ENCODE data around the gene MDK.

DNA sequence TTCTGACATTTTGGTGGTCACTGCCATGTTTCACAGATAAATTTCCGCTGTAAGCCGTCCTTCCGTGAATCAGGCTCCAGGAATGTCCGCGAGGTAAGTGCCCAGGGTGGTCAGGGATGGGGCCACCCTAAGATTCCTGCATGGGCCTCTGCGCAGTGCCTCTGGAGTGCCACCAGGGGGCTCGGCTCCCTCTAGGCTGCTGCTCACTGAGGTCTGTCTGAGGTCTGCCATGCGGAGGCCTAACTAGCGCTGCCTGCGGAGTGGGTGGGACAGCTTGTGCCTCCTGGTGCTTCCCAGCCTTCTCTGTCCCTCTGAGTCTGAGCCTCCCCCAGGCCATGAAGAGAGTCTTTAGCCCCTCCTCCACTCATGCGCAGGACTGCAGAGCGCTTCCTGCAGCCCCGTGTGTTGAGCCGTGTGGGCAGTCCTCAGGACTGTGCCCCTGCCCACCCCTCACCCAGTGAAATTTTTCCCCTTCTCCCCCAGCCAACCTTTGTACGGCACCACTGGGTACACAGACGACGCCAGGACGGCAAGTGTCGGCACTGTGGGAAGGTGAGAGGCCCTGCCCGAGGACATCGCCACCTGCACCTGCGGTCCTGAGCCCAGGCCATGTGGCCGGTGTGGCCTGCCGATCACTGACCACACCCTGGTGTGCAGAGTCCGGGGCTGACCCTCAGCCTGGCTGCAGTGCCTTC lies 11.9 kb upstream of the MDK start:
- TF ChIP-seq GABPA (IDR thresholded peaks at IDR 0.05 in 1 of 2, conservative IDR thresholded peaks at IDR 0.05 in 1 of 2): no peak
- TF ChIP-seq YY1 (IDR thresholded peaks at IDR 0.05): no peak
- TF ChIP-seq, protein P1, sequence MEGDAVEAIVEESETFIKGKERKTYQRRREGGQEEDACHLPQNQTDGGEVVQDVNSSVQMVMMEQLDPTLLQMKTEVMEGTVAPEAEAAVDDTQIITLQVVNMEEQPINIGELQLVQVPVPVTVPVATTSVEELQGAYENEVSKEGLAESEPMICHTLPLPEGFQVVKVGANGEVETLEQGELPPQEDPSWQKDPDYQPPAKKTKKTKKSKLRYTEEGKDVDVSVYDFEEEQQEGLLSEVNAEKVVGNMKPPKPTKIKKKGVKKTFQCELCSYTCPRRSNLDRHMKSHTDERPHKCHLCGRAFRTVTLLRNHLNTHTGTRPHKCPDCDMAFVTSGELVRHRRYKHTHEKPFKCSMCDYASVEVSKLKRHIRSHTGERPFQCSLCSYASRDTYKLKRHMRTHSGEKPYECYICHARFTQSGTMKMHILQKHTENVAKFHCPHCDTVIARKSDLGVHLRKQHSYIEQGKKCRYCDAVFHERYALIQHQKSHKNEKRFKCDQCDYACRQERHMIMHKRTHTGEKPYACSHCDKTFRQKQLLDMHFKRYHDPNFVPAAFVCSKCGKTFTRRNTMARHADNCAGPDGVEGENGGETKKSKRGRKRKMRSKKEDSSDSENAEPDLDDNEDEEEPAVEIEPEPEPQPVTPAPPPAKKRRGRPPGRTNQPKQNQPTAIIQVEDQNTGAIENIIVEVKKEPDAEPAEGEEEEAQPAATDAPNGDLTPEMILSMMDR (IDR thresholded peaks at IDR 0.05; ENCODE audit: low read depth, low read length, missing input control): peak; percentile 72
- TF ChIP-seq HNF4G (IDR thresholded peaks at IDR 0.05): no peak
- TF ChIP-seq, protein P2, sequence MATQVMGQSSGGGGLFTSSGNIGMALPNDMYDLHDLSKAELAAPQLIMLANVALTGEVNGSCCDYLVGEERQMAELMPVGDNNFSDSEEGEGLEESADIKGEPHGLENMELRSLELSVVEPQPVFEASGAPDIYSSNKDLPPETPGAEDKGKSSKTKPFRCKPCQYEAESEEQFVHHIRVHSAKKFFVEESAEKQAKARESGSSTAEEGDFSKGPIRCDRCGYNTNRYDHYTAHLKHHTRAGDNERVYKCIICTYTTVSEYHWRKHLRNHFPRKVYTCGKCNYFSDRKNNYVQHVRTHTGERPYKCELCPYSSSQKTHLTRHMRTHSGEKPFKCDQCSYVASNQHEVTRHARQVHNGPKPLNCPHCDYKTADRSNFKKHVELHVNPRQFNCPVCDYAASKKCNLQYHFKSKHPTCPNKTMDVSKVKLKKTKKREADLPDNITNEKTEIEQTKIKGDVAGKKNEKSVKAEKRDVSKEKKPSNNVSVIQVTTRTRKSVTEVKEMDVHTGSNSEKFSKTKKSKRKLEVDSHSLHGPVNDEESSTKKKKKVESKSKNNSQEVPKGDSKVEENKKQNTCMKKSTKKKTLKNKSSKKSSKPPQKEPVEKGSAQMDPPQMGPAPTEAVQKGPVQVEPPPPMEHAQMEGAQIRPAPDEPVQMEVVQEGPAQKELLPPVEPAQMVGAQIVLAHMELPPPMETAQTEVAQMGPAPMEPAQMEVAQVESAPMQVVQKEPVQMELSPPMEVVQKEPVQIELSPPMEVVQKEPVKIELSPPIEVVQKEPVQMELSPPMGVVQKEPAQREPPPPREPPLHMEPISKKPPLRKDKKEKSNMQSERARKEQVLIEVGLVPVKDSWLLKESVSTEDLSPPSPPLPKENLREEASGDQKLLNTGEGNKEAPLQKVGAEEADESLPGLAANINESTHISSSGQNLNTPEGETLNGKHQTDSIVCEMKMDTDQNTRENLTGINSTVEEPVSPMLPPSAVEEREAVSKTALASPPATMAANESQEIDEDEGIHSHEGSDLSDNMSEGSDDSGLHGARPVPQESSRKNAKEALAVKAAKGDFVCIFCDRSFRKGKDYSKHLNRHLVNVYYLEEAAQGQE (IDR thresholded peaks at IDR 0.05): no peak
- no peak for TF ChIP-seq RXRA (IDR thresholded peaks at IDR 0.05)
- no peak for TF ChIP-seq EGR1 (IDR thresholded peaks at IDR 0.05; ENCODE audit: low read depth in 2 of 2)
- TF ChIP-seq, protein P3, sequence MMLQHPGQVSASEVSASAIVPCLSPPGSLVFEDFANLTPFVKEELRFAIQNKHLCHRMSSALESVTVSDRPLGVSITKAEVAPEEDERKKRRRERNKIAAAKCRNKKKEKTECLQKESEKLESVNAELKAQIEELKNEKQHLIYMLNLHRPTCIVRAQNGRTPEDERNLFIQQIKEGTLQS (IDR thresholded peaks at IDR 0.05): no peak
- peak in 1 of 2 donors; percentile 73 for TF ChIP-seq RAD21 (IDR thresholded peaks at IDR 0.05)
- no peak for TF ChIP-seq TAF1 (conservative IDR thresholded peaks at IDR 0.05)
- TF ChIP-seq MAX (IDR thresholded peaks at IDR 0.05): no peak
- TF ChIP-seq SP1 (IDR thresholded peaks at IDR 0.05): no peak
